ENCODE measurements around the gene SETD5. TPM values are rescaled to one million over a fixed set of nuclear protein-coding genes. Genes with fewer than 3 reads are reported as not detected.

Gene SETD5
- total and polyA plus RNA-seq, 2 donors (not counting 1 experiment from before 2014, with no cell fraction given) = 53.7 to 62.5 TPM

- no peaks in the 10 kb centered on the region for H3K9me3 ChIP-seq (ENCODE audit: control insufficient read depth, insufficient read depth, low read depth, low read length)
- TF ChIP-seq, protein P1, sequence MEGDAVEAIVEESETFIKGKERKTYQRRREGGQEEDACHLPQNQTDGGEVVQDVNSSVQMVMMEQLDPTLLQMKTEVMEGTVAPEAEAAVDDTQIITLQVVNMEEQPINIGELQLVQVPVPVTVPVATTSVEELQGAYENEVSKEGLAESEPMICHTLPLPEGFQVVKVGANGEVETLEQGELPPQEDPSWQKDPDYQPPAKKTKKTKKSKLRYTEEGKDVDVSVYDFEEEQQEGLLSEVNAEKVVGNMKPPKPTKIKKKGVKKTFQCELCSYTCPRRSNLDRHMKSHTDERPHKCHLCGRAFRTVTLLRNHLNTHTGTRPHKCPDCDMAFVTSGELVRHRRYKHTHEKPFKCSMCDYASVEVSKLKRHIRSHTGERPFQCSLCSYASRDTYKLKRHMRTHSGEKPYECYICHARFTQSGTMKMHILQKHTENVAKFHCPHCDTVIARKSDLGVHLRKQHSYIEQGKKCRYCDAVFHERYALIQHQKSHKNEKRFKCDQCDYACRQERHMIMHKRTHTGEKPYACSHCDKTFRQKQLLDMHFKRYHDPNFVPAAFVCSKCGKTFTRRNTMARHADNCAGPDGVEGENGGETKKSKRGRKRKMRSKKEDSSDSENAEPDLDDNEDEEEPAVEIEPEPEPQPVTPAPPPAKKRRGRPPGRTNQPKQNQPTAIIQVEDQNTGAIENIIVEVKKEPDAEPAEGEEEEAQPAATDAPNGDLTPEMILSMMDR (conservative IDR thresholded peaks at IDR 0.05 in 1 of 2, IDR thresholded peaks at IDR 0.05 in 1 of 2; ENCODE audit: low read depth in 1 of 2, low read length in 2 of 2) = no peak
- TF ChIP-seq EZH2 (IDR thresholded peaks at IDR 0.05; ENCODE audit: low read length, missing control alignments) = no peak
- H3K4me3 ChIP-seq (replicated peaks in 1 of 4; ENCODE audit: control extremely low read depth in 1 of 4, insufficient read depth in 1 of 4, low read depth in 3 of 4, low read length in 4 of 4) = no peak overlapping the region
- peaks cover 8% of the 10 kb centered on the region for H3K4me1 ChIP-seq (ENCODE audit: control insufficient read depth, extremely low read depth, insufficient read depth, low read length)
- no peak overlapping the region for H2AFZ ChIP-seq (ENCODE audit: low read length)
- H3K36me3 ChIP-seq (ENCODE audit: control insufficient read depth, insufficient read depth, low read length) = no peaks in the 10 kb centered on the region
- peak overlapping the region; percentile 54 for H3K27ac ChIP-seq (ENCODE audit: insufficient read depth, low read length)
- H3K79me2 ChIP-seq (ENCODE audit: control insufficient read depth, insufficient read depth, low read length) = peaks cover 98% of the 10 kb centered on the region
- DNase-seq (ENCODE audit: low read depth in 2 of 2) = peak; percentile 28 to 41
- H3K27me3 ChIP-seq (ENCODE audit: control insufficient read depth, insufficient read depth, low read length) = no peaks in the 10 kb centered on the region
- H3K9ac ChIP-seq (ENCODE audit: insufficient read depth, low read length) = no peak overlapping the region
- H4K20me1 ChIP-seq (ENCODE audit: control insufficient read depth, extremely low read depth, insufficient read depth, low read length) = peaks cover 13% of the 10 kb centered on the region
- no peak overlapping the region for H3K4me2 ChIP-seq (ENCODE audit: extremely low read depth, insufficient read depth, low read length)
Observed at GRCh38 chr3:9416139-9416780, 18.8 kb downstream of the SETD5 start.

GRCh38 chr3:9420850-9421549, 23.6 kb downstream of the SETD5 start:
- peak; percentile 41 to 68 for DNase-seq (ENCODE audit: low read depth in 2 of 2)
- Histone ChIP-seq H3K4me1 (ENCODE audit: control insufficient read depth, extremely low read depth, insufficient read depth, low read length) (peaks cover 22% of the 10 kb centered on the region), H3K79me2 (ENCODE audit: control insufficient read depth, insufficient read depth, low read length) (peaks cover 93% of the 10 kb centered on the region), H3K4me3 (replicated peaks in 1 of 4; ENCODE audit: control extremely low read depth in 1 of 4, insufficient read depth in 1 of 4, low read depth in 3 of 4, low read length in 4 of 4) (no peak overlapping the region), H3K27me3 (ENCODE audit: control insufficient read depth, insufficient read depth, low read length) (no peaks in the 10 kb centered on the region), H2AFZ (ENCODE audit: low read length) (no peak overlapping the region), H3K9me3 (ENCODE audit: control insufficient read depth, insufficient read depth, low read depth, low read length) (no peaks in the 10 kb centered on the region), H3K36me3 (ENCODE audit: control insufficient read depth, insufficient read depth, low read length) (no peaks in the 10 kb centered on the region), H4K20me1 (ENCODE audit: control insufficient read depth, extremely low read depth, insufficient read depth, low read length) (peaks cover 4% of the 10 kb centered on the region), H3K27ac (ENCODE audit: insufficient read depth, low read length) (peak overlapping the region; percentile 13), H3K9ac (ENCODE audit: insufficient read depth, low read length) (no peak overlapping the region), H3K4me2 (ENCODE audit: extremely low read depth, insufficient read depth, low read length) (peak overlapping the region; percentile 23)
- TF ChIP-seq, protein P1 (conservative IDR thresholded peaks at IDR 0.05 in 1 of 2, IDR thresholded peaks at IDR 0.05 in 1 of 2; ENCODE audit: low read depth in 1 of 2, low read length in 2 of 2) = no peak
- no peak for TF ChIP-seq EZH2 (IDR thresholded peaks at IDR 0.05; ENCODE audit: low read length, missing control alignments)

DNA sequence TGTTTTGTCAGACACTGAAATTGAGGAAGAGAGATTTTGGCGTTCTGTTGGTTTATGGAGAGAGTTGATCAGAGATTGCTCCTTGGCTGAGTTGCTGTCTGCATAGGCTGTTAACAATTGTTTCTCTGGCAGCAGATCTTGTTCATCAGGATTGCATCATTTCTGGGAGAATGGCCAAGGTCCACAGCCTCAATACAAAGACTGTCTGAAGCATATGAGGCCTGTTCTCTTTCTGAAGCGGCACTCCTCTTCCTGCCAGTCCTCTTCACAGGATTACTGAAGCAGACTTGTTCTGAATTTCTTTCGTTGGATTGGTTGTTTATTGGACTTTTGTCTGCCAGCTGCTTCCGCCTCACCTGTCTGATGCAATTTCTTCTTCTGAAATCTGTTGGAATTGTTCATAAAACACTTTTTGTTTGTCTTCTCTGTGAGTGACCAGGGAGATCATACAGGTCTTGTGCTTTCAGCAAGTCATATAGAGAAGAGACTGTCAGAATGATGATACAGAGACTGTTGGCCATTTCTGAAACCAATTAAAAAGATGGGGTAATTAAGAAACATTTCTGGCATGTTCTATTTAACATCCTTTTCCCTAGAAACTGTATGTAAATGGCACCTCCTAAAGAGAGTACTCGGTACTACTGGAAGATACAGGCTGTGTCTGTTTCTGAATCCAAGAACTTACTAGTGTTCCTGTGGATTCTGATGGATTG, 25.5 kb downstream of the SETD5 start:
- H2AFZ ChIP-seq (ENCODE audit: low read length) = no peak overlapping the region
- TF ChIP-seq, protein P1 (conservative IDR thresholded peaks at IDR 0.05 in 1 of 2, IDR thresholded peaks at IDR 0.05 in 1 of 2; ENCODE audit: low read depth in 1 of 2, low read length in 2 of 2) = peak; percentile 53 to 72
- TF ChIP-seq EZH2 (IDR thresholded peaks at IDR 0.05; ENCODE audit: low read length, missing control alignments) = no peak
- H3K4me1 ChIP-seq (ENCODE audit: control insufficient read depth, extremely low read depth, insufficient read depth, low read length) = peaks cover 18% of the 10 kb centered on the region
- peak overlapping the region in 3 of 4 experiments; percentile 8 to 46 (median 36) for H3K4me3 ChIP-seq (replicated peaks in 1 of 4; ENCODE audit: control extremely low read depth in 1 of 4, insufficient read depth in 1 of 4, low read depth in 3 of 4, low read length in 4 of 4)
- peak overlapping the region; percentile 77 for H3K4me2 ChIP-seq (ENCODE audit: extremely low read depth, insufficient read depth, low read length)
- H3K9ac ChIP-seq (ENCODE audit: insufficient read depth, low read length) = no peak overlapping the region
- no peaks in the 10 kb centered on the region for H4K20me1 ChIP-seq (ENCODE audit: control insufficient read depth, extremely low read depth, insufficient read depth, low read length)
- H3K27ac ChIP-seq (ENCODE audit: insufficient read depth, low read length) = peak overlapping the region; percentile 92
- H3K27me3 ChIP-seq (ENCODE audit: control insufficient read depth, insufficient read depth, low read length) = no peaks in the 10 kb centered on the region
- H3K36me3 ChIP-seq (ENCODE audit: control insufficient read depth, insufficient read depth, low read length) = peaks cover 3% of the 10 kb centered on the region
- no peaks in the 10 kb centered on the region for H3K9me3 ChIP-seq (ENCODE audit: control insufficient read depth, insufficient read depth, low read depth, low read length)
- peak; percentile 97 to 98 for DNase-seq (ENCODE audit: low read depth in 2 of 2)
- H3K79me2 ChIP-seq (ENCODE audit: control insufficient read depth, insufficient read depth, low read length) = peaks cover 94% of the 10 kb centered on the region

Measured in fibroblast of lung (primary cell).